Uterus (tissue), 4 donors: ENCODE results near the gene DMRTC2. TPM values are rescaled to one million over a fixed set of nuclear protein-coding genes. Genes with fewer than 3 reads are reported as not detected.
A peak's percentile ranks its signal among the peaks of the same experiment; 100 is the strongest.

Source experiments
- DNase-seq, 2 donors: peaks; one replicate each; pipeline ENCODE4 v3.0.0-alpha.2; 2019 to 2020
- H3K27ac ChIP-seq, 2 donors: fragments of 200-600 bp; sonication (generic); 1 replicate in 1 of 2; 2 replicates in 1 of 2; pipeline ENCODE4 v1.5.1; 2016 to 2018
- H3K27me3 ChIP-seq, 2 donors: fragments of 200-600 bp; sonication (generic); one replicate each; pipeline ENCODE4 v1.5.1; 2018 to 2019; ENCODE audit warnings: control low read depth in 1 of 2
- H3K36me3 ChIP-seq, 2 donors: fragments of 200-600 bp; sonication (generic); one replicate each; pipeline ENCODE4 v1.5.1; 2019; ENCODE audit warnings: control low read depth in 1 of 2
- H3K4me1 ChIP-seq, 2 donors: fragments of 200-600 bp; sonication (generic); one replicate each; pipeline ENCODE4 v1.5.1; 2018 to 2019; ENCODE audit warnings: control low read depth in 1 of 2
- H3K4me3 ChIP-seq, 2 donors: fragments of 200-600 bp; sonication (generic); 1 replicate in 1 of 2; 2 replicates in 1 of 2; pipeline ENCODE4 v1.5.1; 2018 to 2019; ENCODE audit warnings: mild to moderate bottlenecking in 1 of 2
- H3K9me3 ChIP-seq, 2 donors: fragments of 200-600 bp; sonication (generic); one replicate each; pipeline ENCODE4 v1.5.1; 2019; ENCODE audit warnings: control low read depth in 1 of 2
- CTCF ChIP-seq, 4 experiments: fragments of 200-600 bp in 2 of 4; fragments of 450-650 bp in 2 of 4; sonication (generic) in 2 of 4; IDR thresholded peaks; one replicate each; pipeline ENCODE4 v1.5.1; 2016 to 2019; ENCODE audit warnings: antibody characterized with exemption in 4 of 4, mild to moderate bottlenecking in 2 of 4, moderate library complexity in 1 of 4
- POLR2A ChIP-seq, 2 donors: fragments of 450-650 bp; IDR thresholded peaks; one replicate each; pipeline ENCODE4 v1.6.1; 2016; ENCODE audit warnings: antibody characterized with exemption in 2 of 2, mild to moderate bottlenecking in 1 of 2, moderate library complexity in 1 of 2
- intact Hi-C: fragments of 100-400 bp; cut with DNase I; formaldehyde crosslinking; loops from one replicate; pipeline ENCODE4 v1.15.1; 2023; ENCODE audit warnings: low total_unique reads
- total RNA-seq, 4 donors: library from RNA; depleted of rRNA in 3 of 4; stranded (reverse); fragments of >200 nt in 3 of 4; gene quantifications; one replicate each; pipeline versions ENCODE4 v1.1.0 to v1.2.4, GENCODE V29; 2014 to 2023
- donor health status: DM: yes; HTN: yes; CAD: no.

The DMRTC2 gene
- total RNA-seq, 4 donors from 2014 or later = 0.14 TPM; not detected in 3

DNA sequence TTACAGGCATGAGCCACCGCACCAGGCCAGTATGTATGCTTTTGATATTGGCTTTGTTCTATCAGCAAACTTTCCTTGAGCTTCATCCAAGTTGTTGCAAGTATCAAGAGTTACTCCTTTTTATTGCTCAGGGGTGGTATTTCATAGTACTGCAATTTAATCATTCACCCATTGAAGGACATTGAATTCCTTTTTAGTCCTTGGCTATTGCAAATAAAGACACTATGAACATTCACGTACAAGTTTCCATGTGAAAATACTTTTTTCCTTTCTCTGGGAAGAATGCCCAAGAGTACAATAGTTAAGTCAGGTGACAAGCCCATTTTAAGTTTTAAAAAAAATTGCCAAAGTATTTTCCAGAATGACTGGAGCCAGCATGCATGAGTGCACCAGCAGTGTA lies 28.1 kb upstream of the DMRTC2 start:
- H3K27ac ChIP-seq = no peak overlapping the region
- TF ChIP-seq POLR2A (IDR thresholded peaks at IDR 0.05) (no peak), CTCF (IDR thresholded peaks at IDR 0.05) (no peak)
- intact Hi-C loops = no loop called here

DNA sequence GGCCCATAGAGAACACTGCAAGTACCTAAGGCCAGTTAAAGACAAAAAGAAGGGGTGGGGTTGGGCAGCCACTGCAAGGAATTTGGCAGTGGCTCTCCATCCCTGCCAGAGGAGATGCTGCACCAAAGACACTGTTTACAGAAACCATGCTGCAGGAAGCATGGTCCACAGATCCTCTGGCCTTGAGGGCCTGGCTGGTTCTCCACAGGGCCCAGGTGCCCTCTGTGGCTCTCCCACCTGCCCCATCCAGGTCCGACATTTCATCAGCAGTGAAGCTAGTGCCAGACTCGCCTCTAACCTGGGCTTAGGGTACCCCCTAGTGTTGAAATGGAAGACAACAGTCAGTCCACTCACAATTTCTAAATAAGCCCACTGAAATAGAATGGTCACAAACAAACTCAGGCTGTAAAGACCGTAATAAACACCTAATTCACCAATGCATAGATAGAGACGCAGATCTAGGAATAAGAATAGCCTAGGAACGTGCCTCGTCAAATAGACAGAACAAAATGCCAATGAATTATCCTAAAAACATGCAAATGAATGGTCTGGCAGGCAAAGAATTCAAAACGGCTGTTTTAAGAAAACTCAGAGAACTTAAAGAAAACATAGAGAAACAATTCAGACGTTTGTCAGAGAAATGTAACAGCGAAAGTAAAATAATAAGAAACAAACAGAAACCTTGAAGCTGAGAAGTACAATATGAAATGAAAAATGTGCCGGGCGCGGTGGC lies 23.7 kb upstream of the DMRTC2 start:
- Histone ChIP-seq H3K4me1 (no peaks in the 10 kb centered on the region), H3K27ac (no peak overlapping the region), H3K9me3 (no peaks in the 10 kb centered on the region), H3K36me3 (no peaks in the 10 kb centered on the region), H3K4me3 (no peak overlapping the region), H3K27me3 (no peaks in the 10 kb centered on the region)
- intact Hi-C loops = no loop called here
- DNase-seq = no peak
- TF ChIP-seq POLR2A (IDR thresholded peaks at IDR 0.05) = no peak
- peak in 2 of 4 experiments; percentile 17 to 27 for TF ChIP-seq CTCF (IDR thresholded peaks at IDR 0.05)

More for the DNA sequence above, 28.1 kb upstream of the DMRTC2 start:
- Histone ChIP-seq H3K27me3 (no peaks in the 10 kb centered on the region), H3K4me1 (no peaks in the 10 kb centered on the region), H3K4me3 (no peak overlapping the region), H3K36me3 (no peaks in the 10 kb centered on the region), H3K9me3 (no peaks in the 10 kb centered on the region)
- no peak for DNase-seq

DNA sequence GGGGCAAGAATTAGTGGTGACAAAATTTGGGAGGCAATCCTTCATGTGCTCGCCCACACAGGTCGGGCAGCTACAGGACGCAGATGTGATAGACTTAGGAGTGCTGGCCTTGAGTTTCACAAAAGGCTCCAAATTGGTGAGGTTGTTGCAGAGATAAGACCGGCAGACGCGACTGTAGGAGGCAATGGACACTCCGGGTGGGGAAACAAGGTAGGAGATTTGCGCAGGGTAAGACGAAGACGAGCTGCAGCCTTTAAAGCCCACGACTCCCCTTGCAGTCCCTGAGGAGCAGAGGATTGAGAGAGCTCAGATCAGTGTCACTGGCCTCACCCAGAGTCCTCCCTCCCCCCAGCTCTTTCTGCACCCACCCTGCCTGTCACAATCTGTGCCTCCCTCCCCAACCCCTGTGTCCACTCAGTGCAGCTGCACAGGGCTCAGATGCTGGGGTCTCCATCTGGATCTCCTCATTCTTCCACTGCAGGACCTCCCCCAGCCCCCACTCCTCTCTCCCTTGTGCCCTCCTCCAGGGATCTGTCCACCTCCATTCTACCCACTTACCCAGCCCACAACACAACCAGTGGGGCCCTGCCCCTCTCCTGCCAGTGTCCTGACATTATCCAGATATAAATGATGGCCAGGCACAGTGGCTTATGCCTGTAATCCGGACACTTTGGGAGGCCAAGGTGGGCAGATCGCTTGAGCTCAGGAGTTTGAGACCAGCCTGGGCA lies 6.7 kb upstream of the DMRTC2 start:
- intact Hi-C loops = no loop called here
- TF ChIP-seq CTCF (IDR thresholded peaks at IDR 0.05) (no peak), POLR2A (IDR thresholded peaks at IDR 0.05) (no peak)

DNA sequence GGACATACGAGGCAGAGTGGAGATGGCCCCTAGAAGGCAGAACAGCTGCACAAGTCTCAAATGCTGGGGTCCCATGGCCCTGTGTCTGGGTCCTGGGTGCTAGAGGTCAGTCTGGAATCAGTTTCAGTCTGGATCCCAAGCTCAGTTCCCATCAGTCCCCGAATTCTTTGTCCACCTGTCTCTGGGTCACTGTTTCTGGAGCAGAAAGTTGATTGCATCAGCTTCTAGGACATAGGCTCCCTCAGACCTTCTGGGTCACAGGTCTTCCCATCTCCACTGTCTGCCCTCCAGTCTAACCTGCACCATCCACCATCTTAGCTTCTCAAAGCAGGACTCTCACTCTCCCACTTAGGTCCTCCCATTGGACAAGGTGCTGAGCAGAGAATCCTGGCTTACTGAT lies 5.6 kb upstream of the DMRTC2 start:
- no peaks in the 10 kb centered on the region for H3K27me3 ChIP-seq
- intact Hi-C loops = no loop called here

More for the DNA sequence above, 6.7 kb upstream of the DMRTC2 start:
- Histone ChIP-seq H3K9me3 (no peaks in the 10 kb centered on the region), H3K4me3 (no peak overlapping the region), H3K4me1 (no peaks in the 10 kb centered on the region), H3K27ac (no peak overlapping the region), H3K27me3 (no peaks in the 10 kb centered on the region), H3K36me3 (no peaks in the 10 kb centered on the region)
- DNase-seq = no peak

More for the DNA sequence above, 5.6 kb upstream of the DMRTC2 start:
- no peaks in the 10 kb centered on the region for H3K36me3 ChIP-seq
- no peak for DNase-seq
- H3K9me3 ChIP-seq = no peaks in the 10 kb centered on the region
- H3K4me3 ChIP-seq = no peak overlapping the region
- no peaks in the 10 kb centered on the region for H3K4me1 ChIP-seq
- TF ChIP-seq POLR2A (IDR thresholded peaks at IDR 0.05) = no peak
- no peak for TF ChIP-seq CTCF (IDR thresholded peaks at IDR 0.05)
- H3K27ac ChIP-seq = no peak overlapping the region
